Esophagus squamous epithelium (tissue), 5 donors: Measurements from ENCODE around the gene BHLHE23. TPM values are rescaled to one million over a fixed set of nuclear protein-coding genes. Genes with fewer than 3 reads are reported as not detected.

Source experiments
- DNase-seq: peaks from one replicate; lab custom pipeline; 2025; lab: John Stamatoyannopoulos, UW
- H3K27ac ChIP-seq, 4 donors: fragments of 200-600 bp; sonication (generic); one replicate each; pipeline ENCODE4 v1.5.1; 2016 to 2019; ENCODE audit warnings: mild to moderate bottlenecking in 1 of 4
- H3K27me3 ChIP-seq, 4 donors: fragments of 200-600 bp; sonication (generic); 1 replicate in 3 of 4; 2 replicates in 1 of 4; pipeline versions ENCODE4 v1.5.1 to v1.6.0; 2017 to 2021; ENCODE audit warnings: antibody characterized with exemption in 1 of 4
- H3K36me3 ChIP-seq, 3 donors: fragments of 200-600 bp; sonication (generic); one replicate each; pipeline ENCODE4 v1.5.1; 2016 to 2019
- H3K4me1 ChIP-seq, 3 donors: fragments of 200-600 bp; sonication (generic); one replicate each; pipeline ENCODE4 v1.5.1; 2017 to 2019
- H3K4me3 ChIP-seq, 4 donors: fragments of 200-600 bp; sonication (generic); 1 replicate in 3 of 4; 2 replicates in 1 of 4; pipeline ENCODE4 v1.5.1; 2016 to 2019; ENCODE audit warnings: mild to moderate bottlenecking in 2 of 4, moderate library complexity in 1 of 4
- H3K9me3 ChIP-seq, 3 donors: fragments of 200-600 bp; sonication (generic); one replicate each; pipeline ENCODE4 v1.5.1; 2016 to 2019
- CTCF ChIP-seq, 6 experiments: fragments of 450-650 bp in 4 of 6; fragments of 200-600 bp in 2 of 6; sonication (generic) in 2 of 6; IDR thresholded peaks; one replicate each; pipeline ENCODE4 v1.5.1; 2016 to 2019; ENCODE audit warnings: antibody characterized with exemption in 6 of 6, mild to moderate bottlenecking in 4 of 6, moderate library complexity in 4 of 6
- POLR2A ChIP-seq, 4 donors: fragments of 450-650 bp; IDR thresholded peaks; one replicate each; pipeline ENCODE4 v1.6.1; 2017; ENCODE audit warnings: antibody characterized with exemption in 4 of 4, mild to moderate bottlenecking in 4 of 4, moderate library complexity in 3 of 4
- WGBS, 2 donors: methylation state at CpG; one replicate each; pipeline ENCODE4 v1.1.5; 2018; 5-methylcytosine and 5-hydroxymethylcytosine counted together
- intact Hi-C: fragments of 100-400 bp; cut with DNase I; formaldehyde crosslinking; loops from one replicate; pipeline ENCODE4 v1.15.0; 2022
- total RNA-seq, 4 donors: library from RNA; depleted of rRNA; stranded (reverse); fragments of >200 nt; gene quantifications; one replicate each; pipeline ENCODE4 v1.1.0, GENCODE V29; 2016
- donor health status: DM: yes; HTN: yes; CAD: no.

BHLHE23 gene
- total RNA-seq, 4 donors from 2014 or later, result not detected

GRCh38 chr20:63017076-63017825 is 10.5 kb upstream of the BHLHE23 start:
- Histone ChIP-seq H3K27ac (no peak overlapping the region), H3K9me3 (peaks cover 0 to 16% (median 13%) of the 10 kb centered on the region in 3 donors), H3K27me3 (peaks cover 0 to 100% (median 11%) of the 10 kb centered on the region in 4 donors), H3K36me3 (no peaks in the 10 kb centered on the region), H3K4me1 (no peaks in the 10 kb centered on the region), H3K4me3 (no peak overlapping the region)
- 72% methylated on average over 6 of the region's 22 CpGs; no CpG with 5 or more reads in 1 of the 2 donors for WGBS, 2 donors
- DNase-seq, result no peak
- TF ChIP-seq CTCF (IDR thresholded peaks at IDR 0.05) (no peak), POLR2A (IDR thresholded peaks at IDR 0.05) (no peak)
- intact Hi-C loops, result loop anchor here (10.0 kb wide), 1 partner anchor 142 kb away; no protein-coding TSS in a partner anchor

- Histone ChIP-seq H3K27ac (no peak overlapping the region), H3K4me3 (no peak overlapping the region), H3K9me3 (peaks cover 0 to 16% (median 13%) of the 10 kb centered on the region in 3 donors), H3K27me3 (peaks cover 0 to 100% (median 13%) of the 10 kb centered on the region in 4 donors), H3K36me3 (no peaks in the 10 kb centered on the region), H3K4me1 (no peaks in the 10 kb centered on the region)
- intact Hi-C loops, result loop anchor here (10.0 kb wide), 1 partner anchor 142 kb away; no protein-coding TSS in a partner anchor
- WGBS, 2 donors, result 59 to 64% methylated on average over 10 to 11 of the region's 14 CpGs
- DNase-seq, result no peak
- TF ChIP-seq CTCF (IDR thresholded peaks at IDR 0.05) (no peak), POLR2A (IDR thresholded peaks at IDR 0.05) (no peak)
Measured at GRCh38 chr20:63016514-63017075, 9.8 kb upstream of the BHLHE23 start.

GRCh38 chr20:63015662-63016361 is 9.0 kb upstream of the BHLHE23 start:
- no peak for TF ChIP-seq POLR2A (IDR thresholded peaks at IDR 0.05)
- TF ChIP-seq CTCF (IDR thresholded peaks at IDR 0.05), result no peak
- H3K36me3 ChIP-seq, result no peaks in the 10 kb centered on the region
- 71 to 75% methylated on average over 11 to 16 of the region's 22 CpGs for WGBS, 2 donors
- H3K4me3 ChIP-seq, result no peak overlapping the region
- H3K9me3 ChIP-seq, result peaks cover 0 to 16% (median 13%) of the 10 kb centered on the region in 3 donors
- DNase-seq, result no peak
- intact Hi-C loops, result loop anchor here (10.0 kb wide), 1 partner anchor 141 kb away; no protein-coding TSS in a partner anchor
- peaks cover 0 to 100% (median 16%) of the 10 kb centered on the region in 4 donors for H3K27me3 ChIP-seq
- H3K27ac ChIP-seq, result no peak overlapping the region
- H3K4me1 ChIP-seq, result no peaks in the 10 kb centered on the region

- TF ChIP-seq CTCF (IDR thresholded peaks at IDR 0.05), result no peak
- Histone ChIP-seq H3K4me1 (peaks cover 0 to 3% (median 0%) of the 10 kb centered on the region in 3 donors), H3K27ac (no peak overlapping the region), H3K9me3 (peaks cover 0 to 16% (median 13%) of the 10 kb centered on the region in 3 donors), H3K27me3 (peaks cover 3 to 100% (median 18%) of the 10 kb centered on the region in 4 donors), H3K36me3 (no peaks in the 10 kb centered on the region), H3K4me3 (no peak overlapping the region)
- intact Hi-C loops, result loop anchor here (10.0 kb wide), 1 partner anchor 140 kb away; no protein-coding TSS in a partner anchor
- DNase-seq, result no peak
- 34 to 71% methylated on average over 1 to 12 of the region's 15 CpGs for WGBS, 2 donors
Measured at GRCh38 chr20:63015147-63015661, 8.4 kb upstream of the BHLHE23 start.
